GM18909 (cell line): Measurements from ENCODE around the gene FAM131C.

Experiments
- ATAC-seq: cut with Tn5 transposase; IDR thresholded peaks from one replicate; pipeline ENCODE4 v1.9.1; 2021; ENCODE audit warnings: mild to moderate bottlenecking; ENCODE audit not compliant: unreplicated experiment, poor library complexity

The FAM131C gene

GRCh38 chr1:16077406-16078245 lies 4.2 kb upstream of the FAM131C start:
- ATAC-seq, result no peak

- no peak for ATAC-seq
Measured at GRCh38 chr1:16076865-16077238, 3.4 kb upstream of the FAM131C start.

- ATAC-seq, result no peak
Measured at GRCh38 chr1:16076031-16076864, 2.8 kb upstream of the FAM131C start.

- no peak for ATAC-seq
Measured at GRCh38 chr1:16075337-16076030, 2.0 kb upstream of the FAM131C start.

- no peak for ATAC-seq
Measured at GRCh38 chr1:16074217-16074616, 766 bp upstream of the FAM131C start.

GRCh38 chr1:16072616-16073484 lies 601 bp downstream of the FAM131C start:
- ATAC-seq, result no peak

GRCh38 chr1:16072095-16072494 lies 1.4 kb downstream of the FAM131C start:
- no peak for ATAC-seq

GRCh38 chr1:16071614-16072013 lies 1.8 kb downstream of the FAM131C start:
- ATAC-seq, result no peak

GRCh38 chr1:16070640-16071355 lies 2.7 kb downstream of the FAM131C start:
- no peak for ATAC-seq

GRCh38 chr1:16068356-16069270 lies 4.8 kb downstream of the FAM131C start:
- ATAC-seq, result no peak

- ATAC-seq, result no peak
Measured at GRCh38 chr1:16067933-16068332, 5.5 kb downstream of the FAM131C start.

GRCh38 chr1:16067127-16067768 lies 6.2 kb downstream of the FAM131C start:
- no peak for ATAC-seq

GRCh38 chr1:16066245-16066644 lies 7.2 kb downstream of the FAM131C start:
- ATAC-seq, result no peak

GRCh38 chr1:16065269-16065576 lies 8.2 kb downstream of the FAM131C start:
- ATAC-seq, result no peak

GRCh38 chr1:16064536-16065268 lies 8.7 kb downstream of the FAM131C start:
- no peak for ATAC-seq

- ATAC-seq, result no peak
Measured at GRCh38 chr1:16063921-16064320, 9.5 kb downstream of the FAM131C start.

GRCh38 chr1:16063226-16063829 lies 10.1 kb downstream of the FAM131C start:
- ATAC-seq, result no peak
